Daoy (cell line): ENCODE results near the gene TBXAS1. TPM values are rescaled to one million over a fixed set of nuclear protein-coding genes. Genes with fewer than 3 reads are reported as not detected.

Source experiments
- DNase-seq: peaks from one replicate; pipeline ENCODE4 v3.0.0-alpha.2; 2015; ENCODE audit warnings: low read depth
- total RNA-seq: library from RNA; depleted of rRNA; stranded (reverse); fragments of >200 nt; shearing (Covaris generic); gene quantifications from 2 replicates; pipeline ENCODE4 v1.2.3, GENCODE V29; 2014; rRNA removed

The TBXAS1 gene
- total RNA-seq, 1 experiment from 2014 or later: 6.3 TPM

DNA sequence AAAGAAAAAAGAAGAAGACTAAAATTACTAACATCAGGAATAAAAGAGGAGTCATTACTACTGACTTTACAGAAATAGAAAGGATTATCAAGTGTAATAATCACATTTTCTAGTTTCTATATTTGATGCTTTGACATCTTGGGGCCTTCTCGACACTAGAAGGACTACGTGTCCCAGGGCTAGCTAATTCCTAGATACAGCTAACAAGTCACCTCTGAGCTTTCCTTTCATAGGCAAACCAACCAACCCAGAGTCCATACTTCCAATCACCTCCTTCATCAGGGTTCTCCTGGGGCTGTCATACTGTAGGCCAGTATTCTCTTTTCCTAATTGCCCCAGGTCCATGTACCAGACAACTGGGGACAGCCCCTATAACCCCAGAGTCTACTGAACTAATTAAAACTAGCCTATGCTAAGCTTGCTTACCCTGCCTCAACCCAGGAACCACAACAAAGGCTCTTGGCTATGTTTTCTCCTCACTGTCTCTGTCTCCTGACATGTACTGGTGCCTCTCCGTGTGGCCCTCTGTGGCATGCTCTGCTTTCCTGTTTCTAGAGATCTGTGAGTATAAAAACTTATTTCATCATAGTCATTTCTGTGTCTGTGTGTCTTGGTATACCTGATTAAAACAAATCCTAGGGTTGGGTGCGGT is 240.4 kb downstream of the TBXAS1 start:
- DNase-seq: no peak

Other genes with a start within 250 kb of the TBXAS1 start
- gene HIPK2, start 51.3 kb upstream of the TBXAS1 start, total RNA-seq: 10.4 and 12.2 TPM in 2 replicates
- gene PARP12, start 233.7 kb downstream of the TBXAS1 start, total RNA-seq: 22.8 and 34.8 TPM in 2 replicates